ENCODE measurements around the gene ROBO1. TPM values are rescaled to one million over a fixed set of nuclear protein-coding genes. Genes with fewer than 3 reads are reported as not detected.

Gene ROBO1
- total RNA-seq, 2 donors from 2014 or later: 0.12 TPM; not detected in 1

- ATAC-seq (no peak), DNase-seq (ENCODE audit: low spot score in 2 of 2) (no peak)
- Mint-ChIP-seq H3K36me3 (peaks cover 0 to 4% of the 10 kb centered on the region in 2 donors), H3K27ac (no peak overlapping the region), H3K9me3 (peaks cover 19 to 22% of the 10 kb centered on the region in 2 donors)
Observed at GRCh38 chr3:79285871-79286270, 481.9 kb downstream of the ROBO1 start.

DNA sequence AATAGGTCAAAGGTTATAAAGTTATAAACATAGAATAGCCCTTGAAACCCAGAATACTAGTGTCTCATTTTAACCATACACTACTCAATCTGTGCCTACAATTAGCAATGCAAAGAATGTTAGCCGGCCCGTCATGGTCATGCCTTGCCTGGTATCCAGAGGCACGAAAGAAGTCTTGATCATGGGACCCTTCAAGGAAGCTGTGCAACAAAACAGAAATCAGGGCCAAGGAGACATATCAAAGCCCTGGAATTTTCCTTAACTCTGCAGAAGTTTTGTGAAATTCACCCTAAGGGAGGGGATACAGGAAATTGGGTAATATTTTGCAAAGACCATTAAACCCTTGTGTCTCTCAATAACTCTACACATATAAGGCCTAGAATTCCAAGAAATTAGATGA, 482.4 kb downstream of the ROBO1 start:
- DNase-seq (ENCODE audit: low spot score in 2 of 2): no peak
- ATAC-seq: no peak

GRCh38 chr3:79284781-79285180, 483.0 kb downstream of the ROBO1 start:
- Mint-ChIP-seq H3K27ac (no peak overlapping the region), H3K36me3 (peaks cover 0 to 4% of the 10 kb centered on the region in 2 donors), H3K9me3 (peaks cover 15% of the 10 kb centered on the region in 2 donors)
- DNase-seq (ENCODE audit: low spot score in 2 of 2) (no peak), ATAC-seq (no peak)

More for the DNA sequence above, 482.4 kb downstream of the ROBO1 start:
- Mint-ChIP-seq H3K36me3 (peaks cover 0 to 4% of the 10 kb centered on the region in 2 donors), H3K9me3 (peaks cover 15 to 18% of the 10 kb centered on the region in 2 donors), H3K27ac (no peak overlapping the region)

GRCh38 chr3:79278681-79279080, 489.1 kb downstream of the ROBO1 start:
- Mint-ChIP-seq H3K27ac (no peak overlapping the region), H3K9me3 (peaks cover 21 to 27% of the 10 kb centered on the region in 2 donors), H3K36me3 (peaks cover 0 to 9% of the 10 kb centered on the region in 2 donors)
- ATAC-seq (no peak), DNase-seq (ENCODE audit: low spot score in 2 of 2) (no peak)

- ATAC-seq: no peak
- no peak overlapping the region for H3K27ac Mint-ChIP-seq
- H3K9me3 Mint-ChIP-seq: peaks cover 12 to 21% of the 10 kb centered on the region in 2 donors
- DNase-seq (ENCODE audit: low spot score in 2 of 2): no peak
- H3K36me3 Mint-ChIP-seq: peaks cover 0 to 4% of the 10 kb centered on the region in 2 donors
Observed at GRCh38 chr3:79268422-79268821, 499.4 kb downstream of the ROBO1 start.

- no peaks in the 10 kb centered on the region for H3K36me3 Mint-ChIP-seq
Observed at GRCh38 chr3:79264892-79265291, 502.9 kb downstream of the ROBO1 start.

GRCh38 chr3:79263423-79263822, 504.4 kb downstream of the ROBO1 start:
- H3K27ac Mint-ChIP-seq: no peak overlapping the region
- no peaks in the 10 kb centered on the region for H3K36me3 Mint-ChIP-seq
- no peak for DNase-seq (ENCODE audit: low spot score in 2 of 2)
- peaks cover 9 to 15% of the 10 kb centered on the region in 2 donors for H3K9me3 Mint-ChIP-seq
- ATAC-seq: no peak

More at GRCh38 chr3:79264892-79265291, 502.9 kb downstream of the ROBO1 start:
- no peak overlapping the region for H3K27ac Mint-ChIP-seq
- peaks cover 9 to 16% of the 10 kb centered on the region in 2 donors for H3K9me3 Mint-ChIP-seq
- ATAC-seq (no peak), DNase-seq (ENCODE audit: low spot score in 2 of 2) (no peak)

DNA sequence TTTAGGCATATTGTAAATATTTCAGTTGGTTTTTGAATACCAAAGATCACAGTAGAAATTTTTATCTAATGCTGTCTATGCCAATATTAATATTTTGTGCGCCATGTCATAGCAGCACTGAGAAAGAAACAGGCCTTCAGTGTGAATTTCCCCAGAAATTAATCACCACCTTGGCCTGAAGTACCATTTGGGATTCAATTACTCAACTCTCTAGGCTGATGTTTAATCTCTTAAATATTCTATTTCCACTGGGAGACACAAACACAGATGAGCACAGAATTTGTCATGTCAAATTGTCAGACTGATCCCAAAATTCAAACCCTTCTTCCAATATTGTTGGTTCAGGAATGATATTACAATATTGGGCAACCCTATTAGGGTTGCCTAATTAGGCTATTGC, 509.3 kb downstream of the ROBO1 start:
- H3K36me3 Mint-ChIP-seq: no peaks in the 10 kb centered on the region
- no peak for ATAC-seq

GRCh38 chr3:79257791-79258190, 510.0 kb downstream of the ROBO1 start:
- DNase-seq (ENCODE audit: low spot score in 2 of 2): no peak
- no peaks in the 10 kb centered on the region for H3K36me3 Mint-ChIP-seq

More for the DNA sequence above, 509.3 kb downstream of the ROBO1 start:
- H3K27ac Mint-ChIP-seq: no peak overlapping the region
- DNase-seq (ENCODE audit: low spot score in 2 of 2): no peak
- peaks cover 8 to 12% of the 10 kb centered on the region in 2 donors for H3K9me3 Mint-ChIP-seq

GRCh38 chr3:79255702-79256101, 512.1 kb downstream of the ROBO1 start:
- ATAC-seq (no peak), DNase-seq (ENCODE audit: low spot score in 2 of 2) (no peak)
- H3K36me3 Mint-ChIP-seq: no peaks in the 10 kb centered on the region
- peaks cover 8 to 10% of the 10 kb centered on the region in 2 donors for H3K9me3 Mint-ChIP-seq
- H3K27ac Mint-ChIP-seq: no peak overlapping the region

More at GRCh38 chr3:79257791-79258190, 510.0 kb downstream of the ROBO1 start:
- Mint-ChIP-seq H3K27ac (no peak overlapping the region), H3K9me3 (peaks cover 8% of the 10 kb centered on the region in 2 donors)
- ATAC-seq: no peak

GRCh38 chr3:79255292-79255691, 512.5 kb downstream of the ROBO1 start:
- no peak for ATAC-seq
- Mint-ChIP-seq H3K36me3 (no peaks in the 10 kb centered on the region), H3K27ac (no peak overlapping the region)

DNA sequence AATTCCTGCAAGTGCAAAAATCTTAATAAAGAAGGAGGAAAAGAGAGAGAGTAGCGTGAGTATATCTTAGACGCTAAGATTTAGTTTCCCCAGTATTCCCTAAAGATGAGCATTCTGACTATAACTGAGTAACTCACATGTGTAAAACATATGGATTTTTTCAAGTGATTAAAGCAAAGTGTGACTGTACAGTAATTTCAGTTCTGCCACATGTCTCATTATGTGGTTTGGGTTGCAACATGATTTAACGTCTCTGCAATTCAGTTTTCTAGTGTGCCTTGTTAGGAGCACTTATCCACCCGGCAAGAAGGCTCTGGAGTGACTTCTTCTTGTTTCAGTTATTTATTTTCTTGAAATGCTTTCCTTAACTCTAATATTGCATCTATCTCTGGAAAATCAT, 514.1 kb downstream of the ROBO1 start:
- Mint-ChIP-seq H3K27ac (no peak overlapping the region), H3K9me3 (peaks cover 15 to 17% of the 10 kb centered on the region in 2 donors), H3K36me3 (no peaks in the 10 kb centered on the region)
- DNase-seq (ENCODE audit: low spot score in 2 of 2): no peak
- no peak for ATAC-seq

More at GRCh38 chr3:79255292-79255691, 512.5 kb downstream of the ROBO1 start:
- H3K9me3 Mint-ChIP-seq: peaks cover 8 to 10% of the 10 kb centered on the region in 2 donors
- no peak for DNase-seq (ENCODE audit: low spot score in 2 of 2)

DNA sequence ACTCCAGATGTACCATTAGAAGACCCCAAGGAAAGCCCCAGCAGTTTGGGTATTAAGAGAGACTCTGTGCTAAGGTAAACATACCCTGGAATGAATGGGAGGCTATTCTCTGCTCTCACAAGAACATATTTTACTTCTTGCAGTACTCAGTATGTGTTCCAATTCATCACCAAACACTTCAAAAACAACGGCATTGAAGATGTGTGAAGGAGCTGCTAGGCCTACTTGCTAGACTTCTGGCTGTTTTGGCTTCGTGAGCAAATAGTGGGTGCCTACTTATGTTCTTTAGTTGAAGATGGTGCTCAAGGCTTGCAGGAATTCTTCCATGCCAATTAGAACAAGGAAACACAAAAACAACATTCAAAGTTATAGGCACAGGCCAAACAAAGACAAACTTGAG, 514.5 kb downstream of the ROBO1 start:
- Mint-ChIP-seq H3K27ac (no peak overlapping the region), H3K36me3 (no peaks in the 10 kb centered on the region), H3K9me3 (peaks cover 15 to 21% of the 10 kb centered on the region in 2 donors)
- no peak for DNase-seq (ENCODE audit: low spot score in 2 of 2)
- no peak for ATAC-seq

- DNase-seq (ENCODE audit: low spot score in 2 of 2) (no peak), ATAC-seq (no peak)
- Mint-ChIP-seq H3K9me3 (peaks cover 15 to 22% of the 10 kb centered on the region in 2 donors), H3K27ac (no peak overlapping the region), H3K36me3 (no peaks in the 10 kb centered on the region)
Observed at GRCh38 chr3:79250746-79251145, 517.1 kb downstream of the ROBO1 start.

- H3K36me3 Mint-ChIP-seq: no peaks in the 10 kb centered on the region
- no peak overlapping the region for H3K27ac Mint-ChIP-seq
- H3K9me3 Mint-ChIP-seq: peaks cover 12 to 22% of the 10 kb centered on the region in 2 donors
- DNase-seq (ENCODE audit: low spot score in 2 of 2): no peak
- ATAC-seq: no peak
Observed at GRCh38 chr3:79249701-79250100, 518.1 kb downstream of the ROBO1 start.

GRCh38 chr3:79247725-79248043, 520.1 kb downstream of the ROBO1 start:
- Mint-ChIP-seq H3K36me3 (no peaks in the 10 kb centered on the region), H3K9me3 (peaks cover 11 to 17% of the 10 kb centered on the region in 2 donors), H3K27ac (no peak overlapping the region)
- DNase-seq (ENCODE audit: low spot score in 2 of 2) (no peak), ATAC-seq (no peak)

GRCh38 chr3:79246875-79247724, 520.7 kb downstream of the ROBO1 start:
- H3K36me3 Mint-ChIP-seq: no peaks in the 10 kb centered on the region
- peaks cover 11 to 13% of the 10 kb centered on the region in 2 donors for H3K9me3 Mint-ChIP-seq
- H3K27ac Mint-ChIP-seq: no peak overlapping the region
- no peak for ATAC-seq
- DNase-seq (ENCODE audit: low spot score in 2 of 2): no peak
